Measurements from ENCODE around the gene INAFM1. TPM values are rescaled to one million over a fixed set of nuclear protein-coding genes. Genes with fewer than 3 reads are reported as not detected.

The INAFM1 gene
- total RNA-seq, 1 donor from 2014 or later, result 12.2 TPM

GRCh38 chr19:47228168-47228936 lies 46.3 kb upstream of the INAFM1 start:
- intact Hi-C loops (cut with micrococcal nuclease), result no loop called here
- Histone ChIP-seq H3K27ac (replicated peaks) (peak overlapping the region; percentile 100), H3K9me3 (replicated peaks) (no peaks in the 10 kb centered on the region), H3K27me3 (ENCODE audit: low read depth) (no peaks in the 10 kb centered on the region), H3K36me3 (peaks cover 14% of the 10 kb centered on the region), H3K4me3 (peak overlapping the region; percentile 99), H3K4me1 (peaks cover 69% of the 10 kb centered on the region)
- DNase-seq, result peak; percentile 52
- no peak for TF ChIP-seq CTCF (IDR thresholded peaks at IDR 0.05; ENCODE audit: borderline replicate concordance)

GRCh38 chr19:47228937-47229675 lies 45.6 kb upstream of the INAFM1 start:
- no peaks in the 10 kb centered on the region for H3K9me3 ChIP-seq (replicated peaks)
- H3K27me3 ChIP-seq (ENCODE audit: low read depth), result no peaks in the 10 kb centered on the region
- peak overlapping the region; percentile 99 for H3K4me3 ChIP-seq
- no peak for DNase-seq
- no peak for TF ChIP-seq CTCF (IDR thresholded peaks at IDR 0.05; ENCODE audit: borderline replicate concordance)
- H3K27ac ChIP-seq (replicated peaks), result peak overlapping the region; percentile 100
- peaks cover 69% of the 10 kb centered on the region for H3K4me1 ChIP-seq
- H3K36me3 ChIP-seq, result peaks cover 8% of the 10 kb centered on the region
- intact Hi-C loops (cut with micrococcal nuclease), result no loop called here

- TF ChIP-seq CTCF (IDR thresholded peaks at IDR 0.05; ENCODE audit: borderline replicate concordance), result no peak
- Histone ChIP-seq H3K27ac (replicated peaks) (peak overlapping the region; percentile 100), H3K4me1 (peaks cover 69% of the 10 kb centered on the region), H3K4me3 (peak overlapping the region; percentile 99), H3K9me3 (replicated peaks) (no peaks in the 10 kb centered on the region), H3K36me3 (peaks cover 3% of the 10 kb centered on the region), H3K27me3 (ENCODE audit: low read depth) (no peaks in the 10 kb centered on the region)
- no peak for DNase-seq
- intact Hi-C loops (cut with micrococcal nuclease), result no loop called here
These were observed 45.0 kb upstream of the INAFM1 start for GRCh38 chr19:47229676-47230053.

GRCh38 chr19:47230054-47230920 lies 44.4 kb upstream of the INAFM1 start:
- peak; percentile 77 for DNase-seq
- no peaks in the 10 kb centered on the region for H3K9me3 ChIP-seq (replicated peaks)
- H3K36me3 ChIP-seq, result no peaks in the 10 kb centered on the region
- peaks cover 64% of the 10 kb centered on the region for H3K4me1 ChIP-seq
- intact Hi-C loops (cut with micrococcal nuclease), result no loop called here
- H3K27ac ChIP-seq (replicated peaks), result peak overlapping the region; percentile 100
- H3K27me3 ChIP-seq (ENCODE audit: low read depth), result no peaks in the 10 kb centered on the region
- peak overlapping the region; percentile 99 for H3K4me3 ChIP-seq
- peak; percentile 90 for TF ChIP-seq CTCF (IDR thresholded peaks at IDR 0.05; ENCODE audit: borderline replicate concordance)

- no peak for DNase-seq
- no peak for TF ChIP-seq CTCF (IDR thresholded peaks at IDR 0.05; ENCODE audit: borderline replicate concordance)
- H3K4me3 ChIP-seq, result peak within 1 kb of the TSS; percentile 99
These were observed 43.8 kb upstream of the INAFM1 start, which contains the start of gene BBC3 for GRCh38 chr19:47230921-47231214. Gene BBC3 (minus strand): TSS chr19:47231199. CDS start chr19:47228431, 2,768 bp downstream.

More at GRCh38 chr19:47230921-47231214, 43.8 kb upstream of the INAFM1 start, which contains the start of gene BBC3:
- H3K27ac ChIP-seq (replicated peaks), result peak within 1 kb of the TSS; percentile 100
- H3K4me1 ChIP-seq, result peaks cover 58% of the 10 kb centered on the region
- intact Hi-C loops (cut with micrococcal nuclease), result no loop called here
- H3K9me3 ChIP-seq (replicated peaks), result no peaks in the 10 kb centered on the region
- H3K27me3 ChIP-seq (ENCODE audit: low read depth), result no peaks in the 10 kb centered on the region
- no peaks in the 10 kb centered on the region for H3K36me3 ChIP-seq

Measured in left ventricle myocardium inferior (tissue), 1 donor.